COR-L47 (cell line): ENCODE measurements around the gene NAA15.
"Not testable (repeated sequence)": the region's sequence is repeated elsewhere in the genome, so short reads cannot be mapped to it uniquely, and the experiment has no call there.

Experiments used
- DNase-seq: peaks from one replicate; lab custom pipeline; 2025; lab: John Stamatoyannopoulos, UW

NAA15 gene

DNA sequence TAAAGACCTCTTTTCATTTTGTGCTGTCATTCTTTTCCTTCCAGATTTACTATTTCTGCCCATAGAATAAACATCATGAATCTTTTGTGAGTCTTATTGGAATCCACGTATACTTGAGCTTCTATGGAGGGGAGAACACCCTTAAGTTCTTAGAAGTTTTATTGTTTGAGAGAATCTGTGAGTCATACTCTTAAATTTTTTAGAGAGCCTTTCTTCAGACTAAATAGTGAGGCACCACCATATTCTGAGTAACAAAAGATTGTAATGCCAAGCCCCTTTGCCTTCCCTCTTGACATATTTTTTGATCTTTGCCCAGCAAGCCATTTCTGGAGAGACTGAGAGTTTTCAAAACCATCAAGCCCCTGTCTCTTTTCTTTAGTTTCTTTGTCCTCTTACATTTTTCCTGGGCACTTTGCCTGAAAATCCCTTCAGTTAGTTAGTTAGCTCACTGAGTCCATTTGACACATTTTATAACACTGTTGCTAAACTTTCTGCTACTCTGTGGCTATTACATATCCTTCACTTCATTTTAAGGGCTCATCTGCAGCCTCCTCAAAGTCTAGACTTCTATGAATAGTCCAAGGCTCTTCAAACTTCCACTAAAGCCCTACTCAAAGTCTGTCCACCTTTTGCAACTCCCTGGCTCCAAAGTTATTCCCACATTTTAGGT is 66.3 kb downstream of the NAA15 start:
- DNase-seq: no peak

DNA sequence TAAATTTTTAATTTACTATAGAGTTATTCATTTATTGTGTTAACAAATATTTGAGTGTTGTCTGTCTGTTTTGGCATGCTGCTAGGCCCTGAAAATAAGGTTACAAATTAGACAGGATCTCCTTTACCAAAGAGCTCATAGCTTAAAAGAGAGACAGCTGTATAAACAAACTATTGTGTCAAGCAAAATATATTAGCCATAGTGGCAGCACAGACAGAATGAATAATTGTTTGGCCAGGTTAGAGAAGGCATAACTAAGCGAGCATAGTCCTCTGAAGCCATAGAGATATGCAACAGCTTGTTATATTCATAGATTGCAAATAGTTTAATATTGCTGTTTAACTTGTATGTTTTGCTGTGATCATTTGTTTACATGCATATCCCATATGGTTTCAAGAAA is 67.7 kb downstream of the NAA15 start:
- no peak for DNase-seq

DNA sequence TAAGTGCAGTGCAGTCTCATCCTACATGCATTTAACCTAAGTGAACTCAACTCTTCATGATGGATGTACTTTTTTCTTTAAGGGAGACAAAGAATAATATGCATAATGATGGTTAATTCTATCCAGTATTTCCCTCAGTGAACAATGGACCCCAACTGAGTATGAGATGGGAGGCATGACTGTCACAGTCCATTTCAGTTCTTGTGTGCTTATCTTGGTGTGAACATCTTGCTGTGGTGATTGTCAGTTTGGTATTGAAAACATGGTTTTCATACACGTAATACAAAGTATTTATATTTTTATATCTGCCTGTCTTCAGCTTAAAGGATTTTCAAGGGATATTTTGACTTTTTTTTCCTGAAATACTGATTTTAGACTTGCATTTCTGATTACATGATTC is 72.9 kb downstream of the NAA15 start:
- DNase-seq: no peak

DNA sequence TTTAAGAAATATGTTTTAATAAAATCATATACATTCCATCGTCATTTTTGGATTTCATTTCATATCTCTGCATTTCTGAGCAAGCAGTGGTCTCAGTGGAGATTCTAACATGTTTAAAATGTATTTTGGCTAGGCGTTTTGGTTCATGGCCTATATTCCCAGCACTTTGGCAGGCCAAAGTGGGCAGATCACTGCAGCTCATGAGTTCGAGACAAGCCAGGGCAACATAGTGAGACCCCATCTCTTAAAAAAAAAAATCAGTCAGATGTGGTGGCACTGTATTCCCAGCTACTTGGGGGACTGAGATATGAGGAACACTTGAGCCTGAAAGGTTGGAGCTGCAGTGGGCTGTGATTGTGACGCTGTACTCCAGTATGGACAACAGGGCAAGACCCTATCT is 85.1 kb downstream of the NAA15 start:
- DNase-seq: no peak

GRCh38 chr4:139389102-139389501 is 87.8 kb downstream of the NAA15 start:
- DNase-seq: no peak

- DNase-seq: no peak
These were observed 88.7 kb downstream of the NAA15 start for GRCh38 chr4:139389991-139390390.

DNA sequence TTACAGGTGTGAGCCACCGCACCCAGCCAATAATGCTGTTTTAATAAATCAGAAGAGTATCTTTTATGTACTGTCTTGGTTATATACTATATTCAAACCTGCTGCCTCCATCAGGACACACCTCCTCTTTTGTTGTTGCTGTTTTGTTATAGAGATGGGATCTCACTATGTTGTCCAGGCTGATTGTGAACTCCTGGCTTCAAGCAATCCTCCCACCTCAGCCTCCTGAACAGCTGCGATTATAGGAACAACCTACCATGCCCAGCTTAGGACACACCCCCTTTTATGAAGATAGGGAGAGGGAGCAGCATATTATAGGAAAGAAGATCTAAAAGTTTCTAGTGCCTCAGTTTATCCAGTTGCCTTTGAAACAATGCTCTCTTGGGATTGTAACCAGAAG is 90.4 kb downstream of the NAA15 start:
- DNase-seq: no peak

- DNase-seq: no peak
These were observed 91.5 kb downstream of the NAA15 start for GRCh38 chr4:139392797-139393196.

DNA sequence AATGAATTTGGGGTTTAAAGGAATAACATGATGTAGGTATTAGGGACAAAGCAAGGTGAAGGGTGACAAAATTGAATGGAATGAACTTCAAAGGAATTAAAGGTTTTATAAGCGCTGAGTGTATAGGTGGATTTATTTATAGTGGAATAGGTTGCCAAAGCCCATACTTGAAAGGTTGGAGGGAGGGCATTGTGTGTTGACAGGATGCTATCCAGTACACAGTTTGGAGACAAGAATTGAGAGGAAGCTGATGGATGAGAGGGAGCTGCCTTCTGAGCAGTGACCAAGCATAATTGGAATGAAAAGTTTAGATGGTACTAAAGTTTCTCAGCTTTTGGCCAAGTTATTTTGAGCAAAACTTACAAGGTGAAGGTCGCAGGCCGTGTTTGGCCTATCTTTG is 100.1 kb downstream of the NAA15 start:
- no peak for DNase-seq

GRCh38 chr4:139402436-139402835 is 101.1 kb downstream of the NAA15 start:
- no peak for DNase-seq

GRCh38 chr4:139403462-139403861 is 102.2 kb downstream of the NAA15 start:
- DNase-seq: no peak

GRCh38 chr4:139410312-139410711 is 109.0 kb downstream of the NAA15 start:
- DNase-seq: no peak

DNA sequence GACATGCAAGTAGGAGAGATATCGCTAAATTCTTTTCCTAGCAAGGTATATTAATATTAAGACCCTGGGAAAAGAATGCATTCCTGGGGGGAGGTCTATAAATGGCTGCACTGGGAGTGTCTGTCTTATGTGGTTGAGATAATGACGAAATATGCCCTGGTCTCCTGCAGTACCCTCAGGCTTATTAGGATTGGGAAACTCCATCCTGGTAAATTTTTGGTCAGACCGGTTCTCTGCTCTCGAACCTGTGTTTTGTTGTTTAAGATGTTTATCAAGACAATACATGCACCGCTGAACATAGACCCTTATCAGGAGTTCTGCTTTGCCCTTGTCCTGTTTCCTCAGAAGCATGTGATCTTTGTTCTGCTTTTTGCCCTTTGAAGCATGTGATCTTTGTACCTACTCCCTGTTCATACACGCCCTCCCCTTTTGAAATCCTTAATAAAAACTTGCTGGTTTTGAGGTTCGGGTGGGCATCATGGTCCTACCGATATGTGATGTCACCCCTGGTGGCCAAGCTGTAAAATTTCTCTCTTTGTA is 113.4 kb downstream of the NAA15 start:
- not testable (repeated sequence) for DNase-seq

- no peak for DNase-seq
These were observed 114.9 kb downstream of the NAA15 start for GRCh38 chr4:139416073-139416673.

- DNase-seq: no peak
These were observed 118.1 kb downstream of the NAA15 start for GRCh38 chr4:139419388-139419914.

- DNase-seq: no peak
These were observed 119.3 kb downstream of the NAA15 start for GRCh38 chr4:139420652-139421051.

- no peak for DNase-seq
These were observed 134.8 kb downstream of the NAA15 start for GRCh38 chr4:139436122-139436521.

GRCh38 chr4:139438141-139438540 is 136.8 kb downstream of the NAA15 start:
- no peak for DNase-seq

GRCh38 chr4:139441029-139441428 is 139.7 kb downstream of the NAA15 start:
- no peak for DNase-seq

GRCh38 chr4:139443661-139444060 is 142.4 kb downstream of the NAA15 start:
- no peak for DNase-seq

GRCh38 chr4:139444881-139445280 is 143.6 kb downstream of the NAA15 start:
- not testable (repeated sequence) for DNase-seq

DNA sequence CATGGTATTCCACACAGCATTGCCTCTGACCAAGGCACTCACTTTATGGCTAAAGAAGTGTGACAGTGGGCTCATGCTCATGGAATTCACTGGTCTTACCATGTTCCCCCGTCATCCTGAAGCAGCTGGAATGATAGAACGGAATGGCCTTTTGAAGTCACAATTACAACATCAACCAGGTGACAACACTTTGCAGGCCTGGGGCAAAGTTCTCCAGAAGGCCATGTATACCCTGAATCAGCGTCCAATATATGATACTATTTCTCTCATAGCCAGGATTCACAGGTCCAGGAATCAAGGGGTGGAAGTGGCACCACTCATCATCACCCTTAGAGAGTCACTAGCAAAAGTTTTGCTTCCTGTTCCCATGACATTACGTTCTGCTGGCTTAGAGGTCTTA is 145.8 kb downstream of the NAA15 start:
- DNase-seq: not testable (repeated sequence)

DNA sequence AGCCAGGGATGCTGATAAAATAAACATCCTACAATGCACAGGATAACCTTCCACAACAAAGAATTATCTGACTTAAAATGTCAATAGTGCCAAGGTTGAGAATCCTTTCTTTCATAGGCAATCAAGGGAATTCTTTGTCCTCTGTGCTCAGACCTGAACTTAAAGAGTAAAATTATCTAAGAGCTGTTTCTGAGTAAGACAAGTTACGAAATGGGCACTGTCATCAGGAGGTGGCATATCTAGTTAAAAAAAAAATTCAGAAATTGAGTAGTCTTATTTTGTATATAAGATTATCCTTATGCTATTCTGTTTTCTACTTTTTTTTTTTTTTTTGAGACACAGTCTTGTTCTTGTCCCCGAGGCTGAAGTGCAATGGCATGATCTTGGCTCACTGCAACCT is 149.3 kb downstream of the NAA15 start:
- no peak for DNase-seq

DNA sequence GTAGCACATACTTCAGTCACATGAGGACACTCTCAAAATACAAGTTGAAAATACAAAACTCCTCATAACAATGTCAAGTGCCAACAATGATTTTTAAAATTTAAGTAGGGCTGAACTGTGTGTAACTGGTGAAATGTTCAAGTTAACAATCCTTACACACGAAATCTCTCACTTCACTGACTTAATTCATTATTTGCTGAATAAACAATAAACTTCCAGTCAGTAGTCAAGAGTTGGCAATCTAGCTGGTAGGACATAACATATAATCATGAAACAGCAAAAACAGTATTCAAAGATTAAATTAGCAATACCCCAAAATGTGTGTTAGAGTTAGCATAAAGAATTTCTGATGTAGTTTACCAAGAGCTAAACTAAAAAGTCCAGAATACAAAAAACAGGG is 150.7 kb downstream of the NAA15 start:
- no peak for DNase-seq
